Psoas muscle (tissue), 8 donors: Measurements from ENCODE around the gene ARHGEF3. TPM values are rescaled to one million over a fixed set of nuclear protein-coding genes. Genes with fewer than 3 reads are reported as not detected.

ENCODE experiments used
- ATAC-seq, 4 donors: fragments of 200-7000 bp; cut with Tn5 transposase; one replicate each; pipeline ENCODE4 v1.9.1; 2020; ENCODE audit warnings: moderate library complexity in 3 of 4, mild to moderate bottlenecking in 2 of 4
- DNase-seq, 2 donors: peaks; one replicate each; pipeline ENCODE4 v3.0.0-alpha.2; 2020
- H3K27ac ChIP-seq: fragments of 200-600 bp; one replicate; pipeline ENCODE4 v1.8.0; 2022
- H3K27me3 ChIP-seq, 3 donors: fragments of 200-600 bp in 1 of 3; one replicate each; pipeline versions ENCODE4 v1.6.1 to v1.8.0; 2013 to 2022; ENCODE audit warnings: low read length in 2 of 3, mild to moderate bottlenecking in 2 of 3, moderate library complexity in 1 of 3; ENCODE audit not compliant: insufficient read depth in 3 of 3
- H3K36me3 ChIP-seq, 2 donors: fragments of 200-600 bp in 1 of 2; one replicate each; pipeline versions ENCODE4 v1.6.1 to v1.8.0; 2013 to 2022; ENCODE audit warnings: low read depth in 1 of 2, mild to moderate bottlenecking in 1 of 2, moderate library complexity in 1 of 2; ENCODE audit not compliant: insufficient read depth in 1 of 2
- H3K4me1 ChIP-seq: fragments of 200-600 bp; one replicate; pipeline ENCODE4 v1.8.0; 2022
- H3K4me3 ChIP-seq: fragments of 200-600 bp; one replicate; pipeline ENCODE4 v1.8.0; 2022; ENCODE audit warnings: mild to moderate bottlenecking
- H3K9me3 ChIP-seq: fragments of 200-600 bp; one replicate; pipeline ENCODE4 v1.8.0; 2022
- CTCF ChIP-seq: fragments of 200-600 bp; IDR thresholded peaks from one replicate; pipeline ENCODE4 v1.8.0; 2022; ENCODE audit warnings: antibody characterized with exemption
- WGBS, 3 donors: extraction: QIAGEN DNeasy Blood & Tissue Kit; methylation state at CpG; one replicate each; pipeline versions ENCODE4 v1.1.6 to v1.1.7; 2013; 5-methylcytosine and 5-hydroxymethylcytosine counted together
- intact Hi-C, 2 donors: fragments of 100-400 bp; cut with DNase I; formaldehyde crosslinking; loops; one replicate each; pipeline versions ENCODE4 v1.11.0 to v1.14.2; 2022
- polyA plus RNA-seq, 3 donors: library from polyadenylated mRNA; stranded (reverse); fragments of 200-250 nt; gene quantifications; one replicate each; pipeline ENCODE4 v1.2.3, GENCODE V29; 2013
- total RNA-seq, 4 donors: library from RNA; stranded (reverse); fragmentation: NEBNext Ultra II Directional in 2 of 4; extraction: Animal tissue kit (Norgen Biotek cat#: 25700) in 2 of 4; gene quantifications; one replicate each; pipeline versions ENCODE4 v1.2.1 to v1.2.4, GENCODE V29; 2021 to 2023
- donor health status: healthy with polysubstance abuse.
- donor health status: DM: no; HTN: no; CAD: no; lungs with moderate emphysema.
- donor health status: Bipolar disorder and iron deficiency.
- donor health status: healthy.
- donor health status: DM: yes; HTN: yes; CAD: no.
- donor health status: DM: no; HTN: no; CAD: no.
- donor health status: DM: no; HTN: no; CAD: no.
- donor health status: DM: yes; HTN: yes; CAD: no.

ARHGEF3 gene
- total and polyA plus RNA-seq, 7 donors = 4.6 to 10.4 (median 6.3) TPM

GRCh38 chr3:56744016-56744415 is 57.7 kb downstream of the ARHGEF3 start:
- no peak for TF ChIP-seq CTCF
- WGBS, 3 donors = 90 to 98% (median 96%) methylated on average over 5 of the region's 5 CpGs
- no peaks in the 10 kb centered on the region for H3K27me3 ChIP-seq
- H3K27ac ChIP-seq = no peak overlapping the region
- no peaks in the 10 kb centered on the region for H3K9me3 ChIP-seq
- ATAC-seq (no peak), DNase-seq (no peak)
- no peaks in the 10 kb centered on the region for H3K4me1 ChIP-seq
- intact Hi-C loops = no loop called here
- peaks cover 3 to 49% of the 10 kb centered on the region in 2 donors for H3K36me3 ChIP-seq
- H3K4me3 ChIP-seq = no peak overlapping the region

GRCh38 chr3:56742887-56743286 is 58.9 kb downstream of the ARHGEF3 start:
- no peak overlapping the region for H3K4me3 ChIP-seq
- H3K4me1 ChIP-seq = no peaks in the 10 kb centered on the region
- no peak overlapping the region for H3K27ac ChIP-seq
- H3K36me3 ChIP-seq = peaks cover 3 to 53% of the 10 kb centered on the region in 2 donors
- 65 to 74% (median 69%) methylated on average over 3 of the region's 3 CpGs for WGBS, 3 donors
- H3K9me3 ChIP-seq = no peaks in the 10 kb centered on the region
- H3K27me3 ChIP-seq = no peaks in the 10 kb centered on the region
- ATAC-seq (no peak), DNase-seq (no peak)
- intact Hi-C loops = no loop called here
- no peak for TF ChIP-seq CTCF

GRCh38 chr3:56739036-56739435 is 62.7 kb downstream of the ARHGEF3 start:
- intact Hi-C loops = no loop called here
- Histone ChIP-seq H3K4me3 (no peak overlapping the region), H3K27ac (no peak overlapping the region), H3K27me3 (no peaks in the 10 kb centered on the region), H3K4me1 (no peaks in the 10 kb centered on the region), H3K36me3 (peaks cover 0 to 50% of the 10 kb centered on the region in 2 donors), H3K9me3 (no peaks in the 10 kb centered on the region)
- DNase-seq (no peak), ATAC-seq (no peak)
- 87 to 90% (median 88%) methylated on average over 6 of the region's 6 CpGs for WGBS, 3 donors
- TF ChIP-seq CTCF = no peak

GRCh38 chr3:56737006-56737405 is 64.7 kb downstream of the ARHGEF3 start:
- WGBS, 3 donors = 92 to 93% (median 92%) methylated on average over 10 of the region's 10 CpGs
- Histone ChIP-seq H3K36me3 (peaks cover 0 to 36% of the 10 kb centered on the region in 2 donors), H3K4me1 (no peaks in the 10 kb centered on the region), H3K27me3 (no peaks in the 10 kb centered on the region), H3K27ac (no peak overlapping the region), H3K9me3 (no peaks in the 10 kb centered on the region), H3K4me3 (no peak overlapping the region)
- intact Hi-C loops = no loop called here
- no peak for ATAC-seq
- no peak for TF ChIP-seq CTCF
- DNase-seq = no peak

- H3K9me3 ChIP-seq = no peaks in the 10 kb centered on the region
- WGBS, 3 donors = 82 to 86% (median 85%) methylated on average over 8 of the region's 8 CpGs
- H3K36me3 ChIP-seq = peaks cover 3 to 64% of the 10 kb centered on the region in 2 donors
- H3K27me3 ChIP-seq = no peaks in the 10 kb centered on the region
- no peak for DNase-seq
- no peak overlapping the region for H3K4me3 ChIP-seq
- no peak overlapping the region for H3K27ac ChIP-seq
- no peak for ATAC-seq
- no peaks in the 10 kb centered on the region for H3K4me1 ChIP-seq
- intact Hi-C loops = no loop called here
- no peak for TF ChIP-seq CTCF
Observed at GRCh38 chr3:56732109-56732508, 69.6 kb downstream of the ARHGEF3 start.
